ENCODE measurements around the gene PJA2. TPM values are rescaled to one million over a fixed set of nuclear protein-coding genes. Genes with fewer than 3 reads are reported as not detected.

PJA2 gene
- total and polyA plus RNA-seq, 12 donors: 15.6 to 103 (median 87.9) TPM

GRCh38 chr5:109357807-109358206, 52.0 kb downstream of the PJA2 start:
- Histone ChIP-seq H3K4me3 (no peak overlapping the region), H3K27ac (no peak overlapping the region), H3K36me3 (peaks cover 0 to 87% (median 22%) of the 10 kb centered on the region in 9 donors), H3K4me1 (peaks cover 0 to 21% (median 0%) of the 10 kb centered on the region in 9 donors), H3K27me3 (no peaks in the 10 kb centered on the region), H3K9me3 (no peaks in the 10 kb centered on the region)
- DNase-seq (no peak), ATAC-seq (no peak)
- intact Hi-C loops (cut with DNase I): no loop called here
- 89 to 93% methylated on average over 2 of the region's 2 CpGs for WGBS, 2 donors
- TF ChIP-seq CTCF (IDR thresholded peaks at IDR 0.05): no peak

DNA sequence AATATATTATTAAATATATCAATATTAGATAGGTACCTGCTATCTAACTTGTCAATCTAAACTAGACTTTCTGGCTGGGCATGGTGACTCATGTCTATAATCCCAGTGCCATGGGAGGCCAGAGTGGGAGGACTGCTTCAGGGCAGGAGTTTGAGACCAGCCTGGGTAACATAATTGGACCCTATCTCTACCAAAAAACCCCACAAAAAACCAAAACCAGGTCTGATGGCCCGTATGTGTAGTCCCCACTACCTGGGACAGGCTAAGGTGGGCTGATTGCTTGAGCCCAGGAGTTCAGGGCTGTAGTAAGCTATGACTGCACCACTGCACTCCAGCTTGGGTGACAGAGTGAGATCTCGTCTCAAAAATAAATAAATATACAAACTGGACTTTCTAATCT, 55.0 kb downstream of the PJA2 start:
- DNase-seq: no peak
- H3K27me3 ChIP-seq: no peaks in the 10 kb centered on the region
- no peak overlapping the region for H3K4me3 ChIP-seq
- peaks cover 0 to 27% (median 6%) of the 10 kb centered on the region in 9 donors for H3K4me1 ChIP-seq
- H3K36me3 ChIP-seq: peaks cover 0 to 80% (median 0%) of the 10 kb centered on the region in 9 donors
- no peak overlapping the region for H3K27ac ChIP-seq
- TF ChIP-seq CTCF (IDR thresholded peaks at IDR 0.05): no peak
- H3K9me3 ChIP-seq: no peaks in the 10 kb centered on the region
- 92 to 95% methylated on average over 2 of the region's 2 CpGs for WGBS, 2 donors
- ATAC-seq: peak in 1 of 8 donors; percentile 24
- intact Hi-C loops (cut with DNase I): no loop called here

DNA sequence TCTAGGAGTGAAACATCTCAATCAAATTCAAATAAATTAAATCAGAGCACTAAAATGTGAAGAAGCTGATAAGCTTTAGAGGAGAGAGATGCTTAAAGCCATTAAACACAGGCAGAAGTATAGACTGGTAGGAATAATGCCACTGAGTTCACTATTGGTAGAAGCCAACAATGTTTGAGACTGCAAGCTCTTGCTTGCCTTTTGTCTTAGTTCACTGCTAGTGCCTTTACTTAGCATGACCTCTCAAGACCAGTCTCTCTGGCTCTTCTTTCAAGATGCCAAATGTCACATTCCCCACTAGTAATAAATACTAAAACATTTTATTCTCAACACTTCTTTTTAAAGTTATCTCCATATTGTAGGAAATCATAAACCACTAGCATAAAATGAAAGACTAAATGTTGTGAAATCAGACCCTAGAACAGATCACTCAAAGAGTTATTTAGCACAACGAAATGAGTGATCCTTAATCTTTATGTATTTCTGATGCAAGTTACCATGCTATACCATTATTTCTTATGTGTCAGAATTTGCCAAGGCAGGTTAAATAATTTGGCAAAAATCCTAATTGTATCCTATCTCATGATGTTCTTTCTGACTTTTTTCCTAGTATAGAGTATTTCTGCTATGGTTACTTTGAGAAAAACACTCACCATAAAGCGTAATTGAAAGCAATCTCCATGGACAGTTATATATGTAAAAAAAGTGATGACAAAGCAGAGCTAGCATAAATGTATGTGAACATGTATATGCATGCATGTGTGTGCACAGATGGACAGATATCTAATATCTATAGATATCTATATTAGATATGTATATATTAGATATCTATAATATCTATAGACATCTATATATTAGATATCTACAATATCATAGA, 57.5 kb downstream of the PJA2 start:
- no peak for TF ChIP-seq CTCF (IDR thresholded peaks at IDR 0.05)

GRCh38 chr5:109350537-109351270, 59.1 kb downstream of the PJA2 start:
- Histone ChIP-seq H3K36me3 (peaks cover 0 to 80% (median 0%) of the 10 kb centered on the region in 9 donors), H3K4me3 (no peak overlapping the region), H3K9me3 (no peaks in the 10 kb centered on the region), H3K4me1 (peaks cover 0 to 45% (median 22%) of the 10 kb centered on the region in 9 donors), H3K27me3 (no peaks in the 10 kb centered on the region), H3K27ac (no peak overlapping the region)
- 72 to 76% methylated on average over 5 of the region's 5 CpGs for WGBS, 2 donors
- no peak for TF ChIP-seq CTCF (IDR thresholded peaks at IDR 0.05)
- intact Hi-C loops (cut with DNase I): no loop called here
- DNase-seq: no peak
- no peak for ATAC-seq

More for the DNA sequence above, 57.5 kb downstream of the PJA2 start:
- intact Hi-C loops (cut with DNase I): no loop called here
- 94 to 96% methylated on average over 2 of the region's 2 CpGs for WGBS, 2 donors
- no peak overlapping the region for H3K27ac ChIP-seq
- no peak overlapping the region for H3K4me3 ChIP-seq
- H3K36me3 ChIP-seq: peaks cover 0 to 77% (median 0%) of the 10 kb centered on the region in 9 donors
- peaks cover 0 to 43% (median 22%) of the 10 kb centered on the region in 9 donors for H3K4me1 ChIP-seq
- ATAC-seq (peak in 2 of 8 donors; percentile 39 to 60), DNase-seq (no peak)
- H3K27me3 ChIP-seq: no peaks in the 10 kb centered on the region
- H3K9me3 ChIP-seq: no peaks in the 10 kb centered on the region
